Body of pancreas (tissue), 4 donors: ENCODE data around the gene TMEM181.

Experiments
- CTCF ChIP-seq, 7 experiments: fragments of 450-650 bp in 4 of 7; fragments of 200-600 bp in 3 of 7; sonication (generic) in 3 of 7; IDR thresholded peaks; one replicate each; pipeline ENCODE4 v1.5.1; 2016 to 2019; ENCODE audit warnings: antibody characterized with exemption in 7 of 7
- POLR2A ChIP-seq, 3 donors: fragments of 450-650 bp; IDR thresholded peaks; one replicate each; pipeline ENCODE4 v1.6.1; 2016; ENCODE audit warnings: antibody characterized with exemption in 3 of 3, mild to moderate bottlenecking in 2 of 3

DNA sequence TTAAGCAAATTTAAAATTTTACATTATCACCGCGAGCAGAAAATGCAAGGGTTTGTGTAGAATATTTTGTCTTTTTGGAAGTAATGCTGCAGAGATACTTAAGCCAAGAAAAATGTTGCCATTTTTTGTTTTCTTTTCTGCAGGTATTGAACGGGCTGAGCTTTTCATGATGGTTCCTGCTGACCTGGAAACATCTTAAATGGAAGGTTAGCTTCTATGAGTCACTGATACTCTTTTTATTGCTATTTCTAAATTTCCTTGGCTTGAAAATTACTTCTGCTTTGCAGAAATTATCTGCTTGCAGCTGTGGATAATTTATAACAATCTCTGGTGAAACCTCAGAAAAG, 102.7 kb downstream of the TMEM181 start:
- no peak for TF ChIP-seq POLR2A (IDR thresholded peaks at IDR 0.05)
- TF ChIP-seq CTCF (IDR thresholded peaks at IDR 0.05), result no peak
